GM21619 (cell line): ENCODE measurements around the gene DCAF16.
"Not testable (repeated sequence)": the region's sequence is repeated elsewhere in the genome, so short reads cannot be mapped to it uniquely, and the experiment has no call there.

ENCODE experiments used
- ATAC-seq: cut with Tn5 transposase; IDR thresholded peaks from one replicate; pipeline ENCODE4 v1.9.1; 2021; ENCODE audit not compliant: unreplicated experiment

The DCAF16 gene

GRCh38 chr4:17810260-17811077 lies at the start of gene DCAF16, which contains the start of gene NCAPG:
DCAF16 (minus strand) TSS chr4:17810757; CDS start chr4:17804141, 6,616 bp downstream.
NCAPG (plus strand) TSS chr4:17810979; CDS start chr4:17811078, 99 bp downstream.
- peak; percentile 88 for ATAC-seq

- ATAC-seq: no peak
These were observed 49.3 kb upstream of the DCAF16 start for GRCh38 chr4:17859793-17860406.

- ATAC-seq: no peak
These were observed 43.5 kb upstream of the DCAF16 start for GRCh38 chr4:17854036-17854435.

GRCh38 chr4:17851959-17852358 lies 41.4 kb upstream of the DCAF16 start:
- ATAC-seq: no peak

- not testable (repeated sequence) for ATAC-seq
These were observed 39.7 kb upstream of the DCAF16 start for GRCh38 chr4:17850295-17850694.

- ATAC-seq: no peak
These were observed 35.7 kb upstream of the DCAF16 start for GRCh38 chr4:17846266-17846665.

- ATAC-seq: no peak
These were observed 13.5 kb upstream of the DCAF16 start for GRCh38 chr4:17823871-17824669.

GRCh38 chr4:17817027-17817426 lies 6.5 kb upstream of the DCAF16 start:
- peak; percentile 82 for ATAC-seq

- no peak for ATAC-seq
These were observed 5.6 kb upstream of the DCAF16 start for GRCh38 chr4:17816142-17816541.

- no peak for ATAC-seq
These were observed 3.6 kb upstream of the DCAF16 start for GRCh38 chr4:17814140-17814539.

- ATAC-seq: no peak
These were observed 2.2 kb upstream of the DCAF16 start for GRCh38 chr4:17812801-17813200.

GRCh38 chr4:17812125-17812524 lies 1.6 kb upstream of the DCAF16 start:
- no peak for ATAC-seq

- ATAC-seq: peak; percentile 28
These were observed 584 bp upstream of the DCAF16 start for GRCh38 chr4:17811078-17811603.

- no peak for ATAC-seq
These were observed 890 bp downstream of the DCAF16 start for GRCh38 chr4:17809667-17810066.

- ATAC-seq: no peak
These were observed 3.1 kb downstream of the DCAF16 start for GRCh38 chr4:17807446-17807845.

GRCh38 chr4:17805580-17806155 lies 4.9 kb downstream of the DCAF16 start:
- ATAC-seq: no peak

- no peak for ATAC-seq
These were observed 12.7 kb downstream of the DCAF16 start for GRCh38 chr4:17797808-17798207.

GRCh38 chr4:17794730-17795129 lies 15.8 kb downstream of the DCAF16 start:
- ATAC-seq: no peak

- no peak for ATAC-seq
These were observed 21.6 kb downstream of the DCAF16 start for GRCh38 chr4:17788956-17789355.

- ATAC-seq: no peak
These were observed 23.2 kb downstream of the DCAF16 start for GRCh38 chr4:17787315-17787714.

GRCh38 chr4:17786567-17786966 lies 24.0 kb downstream of the DCAF16 start:
- ATAC-seq: no peak
